GM21423 (cell line): ENCODE data around the gene CFAP410.

Experiments
- ATAC-seq: cut with Tn5 transposase; IDR thresholded peaks from one replicate; pipeline ENCODE4 v1.9.1; 2021; ENCODE audit warnings: mild to moderate bottlenecking, moderate library complexity; ENCODE audit not compliant: unreplicated experiment

The CFAP410 gene

DNA sequence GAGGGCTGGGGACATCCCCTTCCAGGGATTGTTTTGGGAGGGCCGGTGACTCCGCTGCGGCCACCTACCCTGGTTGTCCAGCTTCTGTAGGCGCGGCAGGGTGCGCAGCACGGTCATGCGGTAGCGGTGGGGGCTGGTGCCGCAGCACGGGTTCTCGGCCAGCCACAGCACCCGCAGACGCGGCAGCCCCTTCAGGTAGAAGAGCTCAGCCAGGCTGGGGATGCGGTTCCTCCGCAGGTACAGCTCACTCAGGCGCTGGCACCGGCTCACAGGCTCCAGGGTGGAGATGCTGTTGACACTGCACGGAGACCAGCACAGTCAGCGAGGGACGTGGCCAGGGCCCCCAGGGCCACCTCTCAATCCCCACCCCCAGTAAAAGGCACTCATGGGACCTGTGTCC is 6.2 kb downstream of the CFAP410 start:
- ATAC-seq: no peak

DNA sequence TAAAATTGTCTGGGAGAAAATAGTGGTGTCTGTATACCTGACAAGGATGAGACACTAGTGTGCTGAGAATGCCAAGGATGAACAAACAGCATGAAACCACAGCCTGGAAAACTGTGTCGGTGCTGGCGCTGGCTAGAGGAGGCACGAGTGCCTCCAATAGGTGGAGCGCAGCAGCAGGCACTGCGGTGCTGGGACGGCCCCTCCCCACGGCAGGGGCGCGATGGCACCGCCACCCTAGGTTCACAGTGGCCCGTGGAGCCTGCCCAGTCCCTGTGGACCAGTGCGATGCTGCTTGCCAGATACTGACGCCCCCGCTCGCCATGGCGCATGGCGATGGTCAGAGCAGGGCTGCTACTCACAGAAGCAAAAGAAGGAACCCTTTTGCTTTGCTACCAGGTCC is 6.8 kb downstream of the CFAP410 start:
- ATAC-seq: no peak

DNA sequence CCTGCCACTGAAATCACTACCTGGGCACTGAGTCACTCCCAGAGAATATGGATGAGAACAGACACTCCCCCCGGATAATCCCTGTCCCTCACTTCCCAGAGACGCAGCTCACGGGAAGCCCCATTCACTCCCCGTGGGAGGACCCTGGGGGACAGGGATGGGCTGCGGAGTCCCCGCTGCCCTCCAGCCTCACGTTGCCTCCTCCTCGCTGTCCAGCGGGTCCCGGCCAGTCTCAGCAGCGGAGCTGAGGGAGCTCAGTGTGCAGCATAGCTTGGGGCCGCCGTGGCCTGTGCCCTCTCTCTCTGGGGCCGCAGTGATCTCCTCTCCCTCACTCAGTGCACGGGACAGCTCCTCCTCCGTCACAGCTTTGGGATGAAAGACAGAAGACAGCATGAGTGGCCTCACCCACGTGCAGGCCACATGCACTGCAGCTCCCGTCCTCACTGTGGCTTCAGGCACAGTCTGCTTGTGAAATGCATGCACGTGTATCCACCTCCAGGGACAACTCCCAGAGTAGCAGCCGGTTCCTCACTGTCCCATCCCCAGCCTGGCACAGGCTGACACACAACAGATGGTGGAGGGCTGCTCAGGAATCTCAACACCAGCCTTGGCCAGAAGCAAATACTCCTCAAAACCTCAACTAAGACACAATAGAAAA is 7.4 kb downstream of the CFAP410 start:
- no peak for ATAC-seq

DNA sequence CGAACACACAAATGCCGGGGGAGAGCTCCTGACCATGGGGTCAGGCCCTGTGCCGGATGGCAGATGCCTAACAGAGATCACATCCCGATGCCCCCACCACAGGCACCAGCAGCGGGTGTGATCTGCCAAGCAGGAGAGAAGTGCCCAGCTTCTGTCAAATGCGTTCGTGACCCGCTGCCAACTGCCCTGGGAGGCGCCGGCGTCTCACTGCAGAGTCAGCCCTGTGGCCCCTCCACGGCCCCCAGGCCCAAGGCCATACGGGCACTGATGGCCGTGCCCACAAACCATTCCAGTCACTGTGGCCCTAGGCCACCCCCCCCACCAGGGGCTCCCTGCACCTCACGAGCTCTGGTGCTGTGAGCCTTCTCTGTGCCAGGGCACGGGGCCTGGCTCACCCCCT is 8.0 kb downstream of the CFAP410 start:
- no peak for ATAC-seq

DNA sequence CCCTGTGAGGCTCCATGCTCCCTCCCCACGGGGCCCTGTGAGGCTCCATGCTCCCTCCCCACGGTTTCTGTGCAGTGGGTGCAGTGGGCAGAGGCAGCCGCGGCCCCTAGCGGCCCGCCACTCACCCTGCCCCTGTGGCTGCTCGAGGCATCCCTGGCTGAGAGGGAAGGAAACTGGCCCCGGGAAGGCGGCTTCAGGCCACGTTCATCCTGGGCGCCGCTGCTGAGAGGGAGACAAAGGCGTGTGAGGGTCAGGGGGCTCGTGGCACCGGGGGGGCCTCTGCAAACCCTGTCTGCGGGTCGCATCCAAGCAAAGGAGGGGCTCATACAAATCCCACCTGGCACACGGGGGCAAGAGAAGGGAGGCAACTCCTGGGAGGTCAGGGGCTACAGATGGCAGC is 8.5 kb downstream of the CFAP410 start:
- ATAC-seq: no peak

DNA sequence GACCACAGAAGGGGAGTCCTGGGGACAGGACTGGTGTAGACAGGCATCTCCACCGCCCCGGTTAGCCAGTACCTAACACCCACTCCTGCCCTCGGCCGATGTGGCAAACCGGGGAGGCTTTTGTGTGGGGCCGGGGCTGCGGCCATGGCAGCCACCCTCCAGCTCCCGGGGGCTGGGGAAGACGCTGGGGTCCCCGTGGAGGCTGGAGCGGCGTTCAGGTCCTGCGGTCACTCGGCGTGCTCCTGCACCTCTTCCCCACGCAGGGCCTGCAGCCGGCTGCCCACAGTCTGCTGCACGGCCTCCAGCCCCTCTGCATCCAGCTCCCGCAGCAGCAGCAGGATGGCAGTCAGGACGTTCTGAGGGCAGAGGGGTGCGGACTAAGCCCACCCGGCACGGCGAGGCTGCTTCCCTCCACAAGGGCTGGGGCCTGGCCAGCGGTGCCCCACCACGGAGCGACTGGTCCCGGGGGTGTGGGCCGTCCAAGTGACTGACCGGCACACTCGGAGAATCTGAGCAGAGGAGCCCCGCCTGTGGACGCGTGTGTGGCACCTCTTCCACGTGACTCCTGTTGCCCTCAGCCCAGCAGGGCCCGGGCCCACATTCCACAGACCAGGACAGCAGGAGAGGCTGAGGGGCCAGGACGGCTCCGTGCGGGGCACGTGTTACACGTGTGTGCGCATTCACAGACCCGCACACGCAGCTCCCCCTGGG is 9.1 kb downstream of the CFAP410 start:
- ATAC-seq: no peak

DNA sequence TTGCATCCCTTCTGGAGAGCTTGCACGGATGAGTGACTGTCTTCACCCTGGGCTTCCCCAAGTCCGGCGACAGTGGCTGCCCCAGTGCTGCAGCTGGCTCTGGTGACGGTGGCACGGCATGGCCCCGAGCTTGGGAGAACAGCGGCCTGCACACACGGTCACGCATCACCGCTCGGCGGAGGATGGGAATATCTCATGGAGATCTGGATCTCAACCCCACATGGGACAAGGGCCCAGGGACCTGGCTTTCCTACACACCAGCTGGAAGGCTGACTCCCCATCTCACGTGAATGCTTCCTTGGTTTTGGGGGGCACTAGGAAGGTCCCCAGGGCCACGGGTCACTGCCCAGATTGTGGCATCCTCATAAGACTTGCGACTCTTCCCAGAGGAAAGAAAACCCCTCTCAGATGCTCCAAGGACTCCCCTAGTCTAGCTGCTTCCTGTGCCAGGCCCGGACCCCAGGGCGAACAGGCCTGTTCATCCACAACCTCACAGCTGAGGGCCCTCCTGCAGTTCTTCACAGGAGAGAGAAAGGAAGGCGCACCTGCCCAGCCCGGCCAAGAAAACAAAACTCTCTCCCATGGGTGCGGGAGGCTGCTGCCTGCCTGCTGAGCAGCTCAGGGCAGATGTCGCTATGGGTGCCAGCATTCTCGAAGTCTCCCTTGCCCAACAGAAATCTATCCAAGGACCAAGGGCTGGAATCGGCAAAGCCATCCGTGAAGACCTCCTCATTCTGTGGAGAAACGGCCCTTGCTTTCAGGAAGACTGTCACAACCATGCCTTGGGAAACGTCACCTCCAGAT is 9.9 kb downstream of the CFAP410 start:
- ATAC-seq: no peak

DNA sequence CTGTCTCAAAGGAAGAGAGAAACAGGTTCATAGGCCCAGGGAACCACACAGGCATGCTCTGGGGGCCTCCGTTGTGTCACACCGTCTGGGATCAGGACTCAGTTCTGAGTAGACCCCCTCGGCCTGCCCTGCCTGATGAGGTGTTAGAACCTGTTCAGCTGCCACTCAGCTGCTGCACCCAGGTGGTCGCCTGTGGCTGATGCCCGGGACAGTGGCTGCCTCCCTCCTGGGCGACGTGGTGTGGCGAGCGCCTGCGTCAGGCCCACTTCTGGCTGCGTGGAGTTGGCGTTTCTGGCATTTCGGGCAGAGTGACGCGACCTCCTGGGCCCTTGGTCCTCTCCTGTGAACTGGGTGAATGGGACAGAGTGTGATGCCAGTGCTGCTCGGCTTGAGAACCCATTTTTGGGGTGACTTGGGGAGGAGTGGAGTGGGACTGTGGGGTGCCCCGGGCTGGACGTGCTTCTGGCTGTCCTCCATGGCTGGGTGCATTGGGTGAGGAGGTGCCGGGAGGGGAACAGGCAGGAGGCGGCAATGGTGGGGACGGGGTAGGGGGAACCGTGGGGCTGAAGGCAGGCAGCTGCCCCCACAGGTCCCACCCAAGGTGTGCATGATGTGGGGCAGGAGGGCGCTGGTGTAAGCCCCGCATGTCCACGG is 10.8 kb downstream of the CFAP410 start:
- ATAC-seq: no peak

DNA sequence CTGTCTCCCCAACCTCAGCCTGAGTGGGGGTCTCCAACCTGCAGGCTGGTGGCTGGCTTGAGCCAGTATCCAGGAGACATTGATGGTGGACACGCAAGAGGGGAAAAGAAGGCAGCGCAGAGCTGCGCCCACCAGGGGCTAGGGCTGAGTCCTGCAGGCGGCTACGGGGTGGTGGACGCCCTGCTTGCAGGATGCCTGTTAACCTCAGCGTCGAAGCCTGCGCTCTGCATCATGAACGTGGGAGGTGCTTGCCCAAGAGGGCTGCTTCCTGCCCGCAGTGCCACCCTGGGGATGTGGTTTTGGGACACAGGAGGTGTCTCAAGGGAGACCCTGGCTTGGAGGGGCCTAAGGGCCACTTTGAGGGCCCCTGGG is 11.6 kb downstream of the CFAP410 start:
- ATAC-seq: no peak

DNA sequence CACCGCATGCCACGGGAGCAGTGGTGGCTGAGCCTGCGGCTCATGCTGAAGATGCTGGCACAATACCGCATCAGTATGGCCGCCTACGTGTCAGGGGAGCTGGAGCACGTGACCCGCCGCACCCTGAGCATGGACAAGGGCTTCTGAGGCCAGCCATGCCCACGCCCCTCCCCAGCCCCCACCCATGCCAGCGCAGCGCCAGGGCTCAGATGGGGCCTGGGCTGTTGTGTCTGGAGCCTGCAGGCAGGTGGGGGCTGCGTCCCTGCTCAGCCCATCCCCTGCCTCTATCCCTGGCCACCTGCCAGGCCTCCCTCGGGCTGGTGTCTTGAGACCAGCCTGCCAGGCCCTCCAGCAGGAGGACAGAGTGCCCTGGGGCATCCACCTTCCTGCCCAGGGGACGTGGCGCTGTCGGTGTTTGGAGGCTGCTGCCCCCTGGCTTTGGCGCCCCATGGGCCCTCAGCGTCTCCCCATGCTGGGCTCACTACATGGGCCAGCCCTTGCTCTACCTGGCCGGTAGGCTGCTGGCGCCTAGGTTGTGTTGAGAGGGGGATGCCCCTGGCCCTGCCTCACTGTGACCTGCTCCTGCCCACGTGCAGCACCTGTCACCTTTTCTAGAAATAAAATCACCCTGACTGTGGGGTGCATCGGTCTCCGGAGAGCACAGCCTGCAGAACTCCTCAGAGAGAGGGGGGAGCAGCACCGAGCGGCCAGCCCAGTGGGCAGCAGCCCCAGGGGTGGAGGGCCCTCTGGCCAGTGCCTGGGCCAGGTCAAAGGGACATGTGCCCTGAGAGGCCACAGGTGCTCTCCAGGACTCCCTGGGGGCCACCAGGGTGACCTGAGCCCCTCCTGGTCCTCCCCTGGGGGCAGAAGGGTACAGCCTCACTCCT is 12.2 kb downstream of the CFAP410 start:
- ATAC-seq: no peak

DNA sequence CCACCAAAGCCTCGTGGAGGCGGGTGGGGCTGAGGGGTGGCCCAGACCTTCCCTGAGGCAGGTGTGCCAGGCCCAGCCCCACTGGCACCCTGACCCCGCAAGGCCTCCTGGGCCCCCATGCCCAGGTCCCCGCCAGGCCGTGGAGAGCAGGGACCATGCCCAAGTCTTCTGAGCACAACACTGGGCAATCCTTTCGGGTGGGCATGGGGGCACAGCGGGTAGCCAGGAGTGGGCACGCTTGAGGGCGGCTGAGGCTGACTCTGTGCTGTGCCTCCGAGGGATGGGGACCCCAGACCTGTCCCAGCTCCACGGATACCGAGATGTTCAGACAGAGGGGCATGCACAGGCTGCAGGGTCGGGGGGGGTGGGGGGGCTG is 12.9 kb downstream of the CFAP410 start:
- no peak for ATAC-seq

DNA sequence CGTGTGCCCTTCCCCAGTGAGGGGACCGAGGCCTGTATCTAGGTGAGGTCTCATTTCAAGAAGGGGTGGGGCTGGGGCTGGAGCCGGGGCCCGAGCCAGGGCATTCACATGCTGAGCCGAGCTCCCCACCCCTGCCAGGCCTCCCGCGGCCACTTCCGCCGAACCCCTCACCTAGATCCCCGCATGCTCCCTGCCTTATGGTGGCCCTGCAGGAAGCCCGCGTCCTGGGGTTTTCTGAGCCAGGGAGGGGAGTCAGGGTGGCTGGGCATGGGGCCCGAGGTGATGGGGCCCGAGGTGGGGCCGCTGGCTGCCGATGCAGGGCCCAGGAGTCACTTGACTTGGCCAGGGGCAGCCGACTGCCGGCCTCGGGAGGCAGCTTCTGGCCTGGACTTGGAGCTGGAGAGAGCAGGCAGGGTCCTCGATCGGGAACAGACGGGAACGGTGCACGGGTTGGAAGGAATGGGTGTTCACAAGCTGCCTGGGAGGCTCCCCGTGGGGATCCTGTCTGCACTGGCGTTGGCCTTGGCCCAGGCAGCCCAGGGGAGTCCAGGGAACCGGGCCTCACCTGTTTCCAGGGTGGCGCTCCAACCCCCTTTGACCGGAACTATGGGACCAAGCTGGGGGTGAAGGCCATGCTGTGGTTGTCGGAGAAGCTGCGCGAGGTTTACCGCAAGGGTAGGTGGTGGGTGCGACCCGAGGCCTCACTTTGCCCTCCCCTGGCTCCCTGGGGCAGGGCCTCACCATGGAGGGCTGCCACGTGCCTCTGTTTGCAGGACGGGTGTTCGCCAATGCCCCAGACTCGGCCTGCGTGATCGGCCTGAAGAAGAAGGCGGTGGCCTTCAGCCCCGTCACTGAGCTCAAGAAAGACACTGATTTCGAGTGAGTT is 13.6 kb downstream of the CFAP410 start:
- no peak for ATAC-seq

DNA sequence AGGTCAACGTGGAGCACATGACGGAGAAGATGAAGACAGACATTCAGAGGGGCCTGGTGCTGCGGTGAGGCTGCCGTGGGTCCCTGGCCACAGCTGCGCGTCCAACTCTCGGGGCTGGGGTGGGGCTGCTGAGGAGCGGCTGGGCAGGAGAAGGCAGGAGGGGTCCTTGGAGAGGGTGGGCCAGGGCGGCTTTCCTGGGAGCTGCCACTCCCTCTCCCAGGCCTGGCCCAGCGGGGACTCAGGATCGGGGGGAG is 14.4 kb downstream of the CFAP410 start:
- ATAC-seq: no peak

DNA sequence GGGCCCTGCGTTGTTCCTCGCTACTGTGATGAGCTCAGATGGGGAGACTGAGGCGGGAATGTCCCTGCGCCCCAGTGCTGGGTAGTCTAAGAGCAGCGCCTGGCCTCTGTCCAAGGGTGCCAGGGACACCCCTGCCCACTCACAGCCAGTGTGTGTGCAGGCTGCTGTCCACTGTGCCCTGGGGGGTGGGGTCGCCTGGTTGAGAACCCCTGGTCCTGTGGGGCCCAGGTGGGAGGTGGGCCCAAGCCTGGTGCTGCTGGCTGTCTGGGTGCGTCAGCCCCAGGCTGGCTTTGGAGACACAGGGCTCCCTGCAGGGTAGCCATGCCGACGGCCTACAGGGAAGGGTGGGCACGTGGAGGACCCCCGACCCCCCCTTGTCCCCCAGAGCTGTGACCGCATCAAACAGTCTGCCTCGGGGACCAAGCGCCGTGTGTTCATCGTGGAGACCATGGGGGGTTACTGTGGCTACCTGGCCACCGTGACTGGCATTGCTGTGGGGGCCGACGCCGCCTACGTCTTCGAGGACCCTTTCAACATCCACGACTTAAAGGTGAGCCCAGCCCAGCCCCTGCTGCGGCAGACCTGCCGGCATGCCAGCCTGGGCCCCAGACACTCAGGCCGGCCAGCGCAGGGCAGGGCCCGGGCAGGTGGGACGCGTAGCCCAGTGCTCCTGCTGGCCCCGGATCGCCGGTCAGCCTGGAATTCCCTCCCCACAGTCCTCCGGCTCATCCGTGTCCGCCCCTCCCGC is 14.9 kb downstream of the CFAP410 start:
- no peak for ATAC-seq

DNA sequence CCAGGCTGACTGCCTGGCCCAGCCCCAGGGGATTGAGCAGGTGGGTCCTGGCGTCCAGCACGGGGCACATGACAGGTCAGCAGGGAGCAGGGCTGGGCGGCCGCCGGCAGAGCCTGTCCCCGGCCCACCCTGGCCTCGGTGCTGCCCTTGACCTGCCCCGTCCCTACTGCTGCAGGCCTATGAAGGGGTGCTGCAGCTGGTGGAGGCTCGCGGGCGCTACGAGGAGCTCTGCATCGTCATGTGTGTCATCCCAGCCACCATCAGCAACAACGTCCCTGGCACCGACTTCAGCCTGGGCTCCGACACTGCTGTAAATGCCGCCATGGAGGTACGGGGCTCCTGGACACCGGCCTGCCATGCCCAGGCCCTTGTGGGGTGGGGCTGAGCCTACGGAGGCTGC is 15.6 kb downstream of the CFAP410 start:
- no peak for ATAC-seq

DNA sequence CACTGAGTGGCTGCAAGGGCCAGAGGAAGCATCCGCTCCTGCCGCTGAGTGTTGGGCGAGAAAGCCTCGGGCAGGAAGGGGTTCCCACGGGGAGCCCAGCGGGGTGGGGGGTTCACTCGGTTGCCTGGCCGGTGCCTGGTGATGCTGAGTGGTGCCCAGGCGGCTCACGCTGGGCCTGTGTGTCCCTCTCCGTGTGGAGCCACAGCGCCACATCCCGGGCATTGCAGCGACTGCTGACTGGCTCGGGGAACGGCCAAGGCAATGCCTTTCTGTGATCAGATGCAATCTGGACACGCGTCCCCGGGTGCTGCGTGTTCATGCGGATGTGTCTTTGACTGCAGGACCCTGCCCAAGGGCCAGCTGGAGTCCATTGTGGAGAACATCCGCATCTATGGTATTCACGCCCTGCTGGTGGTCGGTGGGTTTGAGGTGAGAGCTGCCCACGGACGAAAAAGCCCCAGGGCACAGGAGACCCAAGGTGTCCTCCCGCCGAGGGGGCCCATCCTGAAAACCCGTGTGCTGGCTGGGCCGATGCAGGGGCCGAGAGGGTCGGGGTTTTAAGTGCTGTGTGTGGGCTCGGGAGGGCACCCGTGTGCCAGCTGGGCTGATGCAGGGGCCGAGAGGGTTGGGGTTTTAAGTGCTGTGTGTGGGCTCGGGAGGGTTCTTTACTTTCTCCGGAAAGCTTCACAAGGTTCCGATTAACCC is 16.4 kb downstream of the CFAP410 start:
- ATAC-seq: no peak

DNA sequence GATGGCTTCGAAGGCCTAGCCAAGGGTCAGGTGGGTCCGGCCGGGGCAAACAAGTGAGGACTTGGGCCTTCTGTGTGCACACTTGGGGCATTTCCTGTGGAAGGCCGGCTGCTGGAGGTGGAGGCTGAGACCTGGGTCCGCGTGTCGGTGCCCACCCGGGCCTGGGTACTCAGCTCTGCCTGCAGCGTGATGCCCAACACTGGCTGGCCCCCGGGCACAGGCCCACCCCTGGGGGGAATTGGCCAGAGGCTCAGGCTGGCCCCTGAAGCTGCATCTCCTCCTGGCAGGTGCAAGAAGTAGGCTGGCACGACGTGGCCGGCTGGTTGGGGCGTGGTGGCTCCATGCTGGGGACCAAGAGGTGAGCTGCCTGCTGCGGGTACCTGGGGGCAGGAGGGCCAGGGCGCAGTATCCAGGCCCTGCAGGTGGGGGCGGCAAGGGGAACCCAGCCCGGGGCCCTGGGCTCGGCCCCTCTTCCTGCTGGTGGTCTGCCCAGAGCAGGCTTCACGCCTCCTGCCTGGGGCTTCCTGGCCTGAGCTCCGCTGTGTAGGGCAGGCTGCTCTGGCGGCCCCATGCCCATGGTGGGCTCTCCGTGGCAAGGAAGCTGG is 17.2 kb downstream of the CFAP410 start:
- no peak for ATAC-seq

DNA sequence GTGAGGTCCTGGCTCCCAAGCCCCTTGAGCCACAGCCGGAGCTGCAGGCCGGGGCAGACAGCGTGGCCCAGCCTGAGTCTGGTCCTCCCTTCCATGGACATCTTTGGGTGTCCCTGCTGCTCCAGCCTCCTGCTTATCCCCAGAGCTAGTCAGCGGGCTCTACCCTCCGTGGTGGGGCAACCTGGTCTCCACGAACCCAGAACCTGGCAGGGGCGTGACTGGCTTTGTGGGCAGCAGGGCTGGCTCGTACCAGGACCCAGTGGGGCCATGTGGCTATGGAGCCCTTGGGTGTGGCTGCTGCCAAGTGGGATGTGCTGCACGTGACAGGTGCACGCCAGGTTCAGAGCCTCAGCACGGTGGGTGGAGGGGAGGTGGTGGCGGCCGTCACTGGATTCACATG is 18.3 kb downstream of the CFAP410 start:
- no peak for ATAC-seq
